ENCODE results near the gene IL17RC. TPM values are rescaled to one million over a fixed set of nuclear protein-coding genes. Genes with fewer than 3 reads are reported as not detected.

IL17RC gene
- total and polyA plus RNA-seq, 2 of the 4 experiments (the other 2 are of a cell fraction): 20.8 to 28.3 TPM

DNA sequence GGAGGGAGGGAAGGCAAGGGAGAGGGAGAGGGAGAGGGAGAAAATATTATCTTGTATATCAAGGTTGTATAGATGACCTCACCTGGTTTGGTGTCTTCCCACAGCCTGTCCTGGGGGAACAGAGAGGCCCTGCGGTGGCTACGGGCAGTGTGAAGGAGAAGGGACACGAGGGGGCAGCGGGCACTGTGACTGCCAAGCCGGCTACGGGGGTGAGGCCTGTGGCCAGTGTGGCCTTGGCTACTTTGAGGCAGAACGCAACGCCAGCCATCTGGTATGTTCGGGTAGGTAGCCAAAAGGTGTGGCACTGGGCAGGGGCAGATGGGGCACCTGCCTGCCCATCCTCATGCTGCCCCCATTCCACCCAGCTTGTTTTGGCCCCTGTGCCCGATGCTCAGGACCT lies 23.8 kb downstream of the IL17RC start:
- no peak overlapping the region for H3K14ac ChIP-seq (replicated peaks; ENCODE audit: low read depth, low read length)
- no peak overlapping the region for H2AK9ac ChIP-seq (replicated peaks; ENCODE audit: low read depth, low read length, poor library complexity)
- no peak overlapping the region for H3K56ac ChIP-seq (ENCODE audit: extremely low read depth, insufficient read depth, low read length)
- H2AFZ ChIP-seq (replicated peaks; ENCODE audit: low read length, poor library complexity): no peak overlapping the region
- H3K4me1 ChIP-seq (ENCODE audit: control insufficient read depth, insufficient read depth, low read length): no peaks in the 10 kb centered on the region
- no peak overlapping the region for H3K18ac ChIP-seq (ENCODE audit: low read depth, low read length)
- no peak overlapping the region for H2AK5ac ChIP-seq (ENCODE audit: low read depth, low read length)
- no peaks in the 10 kb centered on the region for H3K9me3 ChIP-seq (ENCODE audit: control insufficient read depth, insufficient read depth, low read length)
- H3K27ac ChIP-seq (ENCODE audit: insufficient read depth, low read length): no peak overlapping the region
- H3K4me3 ChIP-seq (ENCODE audit: insufficient read depth, low read depth, low read length): no peak overlapping the region
- no peak overlapping the region for H2BK5ac ChIP-seq (ENCODE audit: low read depth, low read length, poor library complexity, severe bottlenecking)
- ChIA-PET CTCF (no interaction called here), POLR2A (ENCODE audit: unreplicated experiment) (no interaction called here)
- no peaks in the 10 kb centered on the region; a peak in 1 of 4 replicates for H3K79me1 ChIP-seq (ENCODE audit: low read depth in 1 of 2, low read length in 2 of 2)
- dilution Hi-C loops (cut with HindIII; ENCODE audit: low sequenced_read_pairs, unreplicated experiment) (no loop called here), intact Hi-C loops (cut with micrococcal nuclease) (no loop called here), in situ Hi-C loops (cut with MboI; ENCODE audit: low sequenced_read_pairs) (no loop called here)
- H4K8ac ChIP-seq (ENCODE audit: low read depth in 2 of 2, low read length in 2 of 2): no peak overlapping the region
- ATAC-seq (ENCODE audit: low read depth): no peak
- no peak overlapping the region for H3K4ac ChIP-seq (ENCODE audit: low read depth, low read length)
- no peaks in the 10 kb centered on the region for H3K27me3 ChIP-seq (ENCODE audit: control insufficient read depth, insufficient read depth, low read length)
- H3K23ac ChIP-seq (ENCODE audit: low read depth, low read length): no peak overlapping the region
- peaks cover 8% of the 10 kb centered on the region; the same call in 1 of the 2 replicates for H3K9me1 ChIP-seq (ENCODE audit: insufficient read depth, low read length)
- DNase-seq: no peak
- no TSS peak for BruUV-seq (replicated peaks)
- no peak overlapping the region for H2BK120ac ChIP-seq (ENCODE audit: low read depth, low read length)
- no peak overlapping the region for H4K91ac ChIP-seq (ENCODE audit: insufficient read depth, low read depth, low read length)
- no peak overlapping the region for H3K9ac ChIP-seq (ENCODE audit: low read depth, low read length)
- no peak overlapping the region for H2BK15ac ChIP-seq (ENCODE audit: low read depth, low read length)
- H4K20me1 ChIP-seq (ENCODE audit: insufficient read depth, low read length): no peaks in the 10 kb centered on the region; the same call in 1 of the 2 replicates
- no peak overlapping the region for H3K4me2 ChIP-seq (ENCODE audit: low read depth, low read length)
- no peak overlapping the region for H2BK20ac ChIP-seq (ENCODE audit: low read depth, low read length)
- WGBS, 2 experiments (ENCODE audit: extremely low coverage in 2 of 2, insufficient read length in 1 of 2): no CpG with 5 or more reads among the region's 10 CpGs
- H4K5ac ChIP-seq (ENCODE audit: low read depth, low read length): no peak overlapping the region
- H3K36me3 ChIP-seq (ENCODE audit: control insufficient read depth, insufficient read depth, low read length): peaks cover 9% of the 10 kb centered on the region
- TF ChIP-seq, protein P1, sequence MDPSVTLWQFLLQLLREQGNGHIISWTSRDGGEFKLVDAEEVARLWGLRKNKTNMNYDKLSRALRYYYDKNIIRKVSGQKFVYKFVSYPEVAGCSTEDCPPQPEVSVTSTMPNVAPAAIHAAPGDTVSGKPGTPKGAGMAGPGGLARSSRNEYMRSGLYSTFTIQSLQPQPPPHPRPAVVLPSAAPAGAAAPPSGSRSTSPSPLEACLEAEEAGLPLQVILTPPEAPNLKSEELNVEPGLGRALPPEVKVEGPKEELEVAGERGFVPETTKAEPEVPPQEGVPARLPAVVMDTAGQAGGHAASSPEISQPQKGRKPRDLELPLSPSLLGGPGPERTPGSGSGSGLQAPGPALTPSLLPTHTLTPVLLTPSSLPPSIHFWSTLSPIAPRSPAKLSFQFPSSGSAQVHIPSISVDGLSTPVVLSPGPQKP (IDR thresholded peaks at IDR 0.05; ENCODE audit: borderline replicate concordance, low read depth, low read length): no peak
- TF ChIP-seq BHLHE40 (IDR thresholded peaks at IDR 0.05; ENCODE audit: low read depth, low read length): no peak
- no peak for TF ChIP-seq MAFK (IDR thresholded peaks at IDR 0.05; ENCODE audit: low read depth, low read length)
- TF ChIP-seq, protein P2, sequence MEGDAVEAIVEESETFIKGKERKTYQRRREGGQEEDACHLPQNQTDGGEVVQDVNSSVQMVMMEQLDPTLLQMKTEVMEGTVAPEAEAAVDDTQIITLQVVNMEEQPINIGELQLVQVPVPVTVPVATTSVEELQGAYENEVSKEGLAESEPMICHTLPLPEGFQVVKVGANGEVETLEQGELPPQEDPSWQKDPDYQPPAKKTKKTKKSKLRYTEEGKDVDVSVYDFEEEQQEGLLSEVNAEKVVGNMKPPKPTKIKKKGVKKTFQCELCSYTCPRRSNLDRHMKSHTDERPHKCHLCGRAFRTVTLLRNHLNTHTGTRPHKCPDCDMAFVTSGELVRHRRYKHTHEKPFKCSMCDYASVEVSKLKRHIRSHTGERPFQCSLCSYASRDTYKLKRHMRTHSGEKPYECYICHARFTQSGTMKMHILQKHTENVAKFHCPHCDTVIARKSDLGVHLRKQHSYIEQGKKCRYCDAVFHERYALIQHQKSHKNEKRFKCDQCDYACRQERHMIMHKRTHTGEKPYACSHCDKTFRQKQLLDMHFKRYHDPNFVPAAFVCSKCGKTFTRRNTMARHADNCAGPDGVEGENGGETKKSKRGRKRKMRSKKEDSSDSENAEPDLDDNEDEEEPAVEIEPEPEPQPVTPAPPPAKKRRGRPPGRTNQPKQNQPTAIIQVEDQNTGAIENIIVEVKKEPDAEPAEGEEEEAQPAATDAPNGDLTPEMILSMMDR (conservative IDR thresholded peaks at IDR 0.05; ENCODE audit: low read depth, low read length): no peak
- TF ChIP-seq SMC3 (IDR thresholded peaks at IDR 0.05; ENCODE audit: low read depth, low read length): no peak
- no peak for TF ChIP-seq POLR2A (IDR thresholded peaks at IDR 0.05; ENCODE audit: low read depth, low read length)
- no peak for TF ChIP-seq NFE2L2 (IDR thresholded peaks at IDR 0.05; ENCODE audit: low read depth, low read length)
- TF ChIP-seq RCOR1 (IDR thresholded peaks at IDR 0.05; ENCODE audit: insufficient replicate concordance, low read length): no peak
- TF ChIP-seq RFX5 (IDR thresholded peaks at IDR 0.05; ENCODE audit: low read depth, low read length): no peak
- TF ChIP-seq, protein P3, sequence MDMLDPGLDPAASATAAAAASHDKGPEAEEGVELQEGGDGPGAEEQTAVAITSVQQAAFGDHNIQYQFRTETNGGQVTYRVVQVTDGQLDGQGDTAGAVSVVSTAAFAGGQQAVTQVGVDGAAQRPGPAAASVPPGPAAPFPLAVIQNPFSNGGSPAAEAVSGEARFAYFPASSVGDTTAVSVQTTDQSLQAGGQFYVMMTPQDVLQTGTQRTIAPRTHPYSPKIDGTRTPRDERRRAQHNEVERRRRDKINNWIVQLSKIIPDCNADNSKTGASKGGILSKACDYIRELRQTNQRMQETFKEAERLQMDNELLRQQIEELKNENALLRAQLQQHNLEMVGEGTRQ (IDR thresholded peaks at IDR 0.05; ENCODE audit: low read depth, low read length): no peak
- no peak for TF ChIP-seq RAD21 (IDR thresholded peaks at IDR 0.05; ENCODE audit: low read length)
- TF ChIP-seq CHD1 (IDR thresholded peaks at IDR 0.05; ENCODE audit: low read depth, low read length): no peak
- no peak for TF ChIP-seq CEBPB (IDR thresholded peaks at IDR 0.05; ENCODE audit: low read depth, low read length)
